CD4-positive, alpha-beta T cell treated with Interferon alpha-2 for 1 hour (primary cell): ENCODE data around the gene GPC5.
A peak's percentile ranks its signal among the peaks of the same experiment; 100 is the strongest.
"Not testable (repeated sequence)": the region's sequence is repeated elsewhere in the genome, so short reads cannot be mapped to it uniquely, and the experiment has no call there.

Experiments
- DNase-seq, 2 donors: peaks; one replicate each; pipeline ENCODE4 v3.0.0-alpha.2; 2020 to 2022

Gene GPC5

DNA sequence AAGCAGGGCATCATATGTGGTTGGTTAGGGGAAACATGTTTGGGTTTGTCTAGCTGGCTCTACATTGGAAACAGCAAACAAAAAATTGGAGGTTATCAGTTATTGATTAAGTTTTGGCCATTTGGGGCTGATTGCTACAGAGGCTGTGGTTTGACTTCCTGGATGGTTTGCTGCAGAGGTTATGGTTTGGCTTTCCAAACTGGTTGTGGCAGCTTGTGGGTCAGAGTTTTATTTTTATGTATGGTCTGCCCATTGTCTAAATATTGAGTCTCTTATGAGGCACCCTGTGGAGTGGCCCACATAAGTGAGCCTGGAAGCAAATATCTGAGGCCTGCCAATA is 261.6 kb downstream of the GPC5 start:
- no peak for DNase-seq

DNA sequence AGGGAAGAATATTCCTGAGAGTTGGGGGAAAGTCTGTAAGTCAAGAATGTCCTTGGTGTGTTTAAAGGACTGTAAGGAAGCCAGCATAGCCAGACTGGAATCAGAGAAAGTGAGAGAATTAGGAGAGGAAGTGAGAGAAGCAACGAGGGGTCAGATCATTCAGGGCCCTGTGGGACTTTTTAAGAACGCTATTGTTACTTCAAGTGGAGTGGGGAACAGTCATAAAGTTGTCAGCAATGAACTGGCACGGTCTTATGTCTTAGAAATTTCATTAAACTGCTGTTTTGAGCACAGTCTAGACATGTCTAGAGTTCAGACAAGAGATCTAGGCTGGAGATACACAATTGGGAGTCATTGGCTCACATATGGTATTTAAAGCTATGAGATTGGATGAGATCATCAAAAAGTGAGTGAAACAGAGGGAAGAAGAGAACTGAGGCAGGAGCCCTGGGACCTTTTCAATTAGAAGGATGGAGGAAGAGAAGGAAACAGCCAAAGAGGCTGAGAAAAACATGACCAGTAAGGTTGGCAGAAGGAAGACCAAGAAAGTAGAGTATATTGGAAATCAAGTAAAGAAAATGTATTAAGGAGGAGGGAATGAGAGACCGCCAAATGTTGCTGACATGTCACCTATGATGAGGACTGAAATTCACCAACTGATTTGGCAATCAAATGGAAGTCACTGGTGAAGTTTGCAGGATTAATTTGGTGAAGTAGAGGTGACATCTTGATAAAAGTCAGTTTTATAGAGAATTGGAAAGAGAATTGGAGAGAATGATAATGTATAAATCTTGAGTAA is 263.5 kb downstream of the GPC5 start:
- no peak for DNase-seq

DNA sequence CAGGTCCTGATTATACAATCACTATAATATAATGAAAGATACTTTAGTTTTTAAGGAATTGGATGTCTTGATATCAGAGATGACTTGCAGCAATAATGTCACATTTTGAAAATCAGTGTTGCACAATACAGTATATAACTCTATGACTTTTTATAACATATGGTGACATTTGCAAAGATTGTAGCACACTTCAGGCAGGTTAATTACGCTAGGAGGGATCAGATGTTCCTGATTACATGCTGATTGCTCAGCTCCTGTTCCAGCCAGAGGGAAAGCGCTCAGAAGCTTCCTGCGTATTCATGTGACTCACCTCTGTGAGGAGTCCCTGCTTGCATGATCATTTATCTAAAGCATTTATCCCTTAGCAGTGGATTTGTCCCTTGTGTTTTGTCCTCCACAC is 265.6 kb downstream of the GPC5 start:
- DNase-seq: no peak

DNA sequence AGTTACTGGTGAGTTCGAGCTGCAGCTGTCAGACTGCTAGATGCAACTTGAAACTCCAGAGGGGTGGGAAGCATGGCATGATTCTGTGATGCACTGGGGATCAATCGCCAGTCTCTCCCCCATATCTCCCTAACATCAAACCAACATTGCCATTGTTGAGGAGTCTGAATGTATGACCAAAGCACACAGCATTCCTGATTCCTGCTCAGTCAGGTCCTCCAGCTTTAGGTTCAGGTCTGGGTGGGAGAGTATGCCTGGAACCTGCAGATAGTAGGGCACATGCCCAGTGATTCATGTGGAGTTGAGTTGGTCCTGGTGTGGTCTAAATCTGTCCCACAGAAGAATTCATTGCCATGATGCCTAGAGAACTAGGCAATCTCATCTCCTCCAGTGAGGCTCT is 269.1 kb downstream of the GPC5 start:
- no peak for DNase-seq

DNA sequence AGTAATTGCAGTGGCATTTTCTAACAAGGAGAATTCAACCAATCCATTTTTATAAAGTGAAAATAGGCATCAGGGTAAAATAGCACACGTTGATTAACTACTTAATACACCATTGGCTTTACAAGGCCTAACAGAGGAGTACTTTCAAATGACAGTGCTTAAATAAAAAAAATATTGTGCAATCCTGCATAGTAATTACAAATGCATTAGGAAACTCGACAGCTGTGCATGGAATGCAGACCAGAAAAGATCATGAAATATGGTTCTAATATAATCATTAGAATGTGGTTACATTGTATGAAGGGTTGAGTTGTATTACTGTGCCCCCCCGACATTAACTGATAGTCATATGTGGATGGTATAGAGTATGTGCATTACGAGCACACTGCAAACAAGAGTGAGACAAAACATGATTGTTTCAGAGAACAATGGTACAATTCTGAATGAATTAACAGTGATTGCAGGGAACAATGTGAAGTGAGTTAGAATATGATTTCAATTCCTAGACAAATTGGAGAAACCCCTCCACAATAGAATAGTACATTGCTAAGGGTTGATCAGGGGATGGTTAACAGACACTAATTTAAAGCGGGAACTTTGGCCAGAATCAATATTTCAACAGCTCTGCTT is 270.6 kb downstream of the GPC5 start:
- no peak for DNase-seq

DNA sequence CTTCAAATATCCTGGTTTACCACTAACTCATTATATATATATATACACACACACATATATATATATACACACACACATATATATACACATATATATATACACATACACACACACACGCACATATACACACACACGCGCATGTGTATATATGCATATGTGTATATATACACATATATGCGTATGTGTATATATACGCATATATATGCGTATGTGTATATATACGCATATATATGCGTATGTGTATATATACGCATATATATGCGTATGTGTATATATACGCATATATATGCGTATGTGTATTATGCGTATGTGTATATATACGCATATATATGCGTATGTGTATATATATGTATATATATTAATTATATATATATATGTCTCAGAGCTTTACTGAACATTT is 275.9 kb downstream of the GPC5 start:
- not testable (repeated sequence) for DNase-seq

DNA sequence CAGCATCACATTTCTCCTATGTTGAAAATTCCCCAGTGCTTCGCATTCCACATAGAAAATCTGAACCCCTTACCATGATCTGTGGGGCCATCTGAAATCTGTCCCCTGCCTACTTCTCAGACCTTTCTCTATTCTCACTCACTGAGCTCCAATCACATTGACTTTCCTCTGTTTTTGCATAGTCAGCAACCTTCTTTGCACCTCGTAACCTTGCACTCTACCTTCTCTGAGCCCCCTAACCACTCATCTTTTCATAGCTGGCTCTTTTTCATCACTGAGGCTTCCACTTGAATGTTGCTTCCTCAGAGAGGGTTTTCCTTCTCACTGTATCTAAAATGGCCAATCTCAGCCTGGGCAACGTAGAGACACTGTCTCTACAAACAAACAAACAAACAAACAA is 286.3 kb downstream of the GPC5 start:
- DNase-seq: no peak

DNA sequence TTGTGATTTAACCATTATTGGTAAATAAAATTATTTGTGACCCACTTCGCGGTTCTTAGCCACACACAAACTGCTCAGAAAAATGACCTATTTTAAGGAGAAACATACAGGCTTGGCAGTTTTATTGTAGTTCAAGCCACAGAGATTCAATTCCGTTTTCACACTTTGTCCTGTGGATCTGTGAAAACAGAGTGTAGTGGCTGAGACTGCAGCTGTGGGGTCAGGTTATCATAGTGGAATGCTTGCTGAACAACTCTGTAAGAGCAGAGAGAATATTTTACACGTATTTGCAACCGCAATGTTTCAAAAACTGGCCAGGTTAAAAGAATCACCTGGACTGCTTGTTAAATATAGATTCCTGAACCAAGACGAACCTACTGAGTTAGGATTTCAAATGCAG is 292.5 kb downstream of the GPC5 start:
- no peak for DNase-seq

DNA sequence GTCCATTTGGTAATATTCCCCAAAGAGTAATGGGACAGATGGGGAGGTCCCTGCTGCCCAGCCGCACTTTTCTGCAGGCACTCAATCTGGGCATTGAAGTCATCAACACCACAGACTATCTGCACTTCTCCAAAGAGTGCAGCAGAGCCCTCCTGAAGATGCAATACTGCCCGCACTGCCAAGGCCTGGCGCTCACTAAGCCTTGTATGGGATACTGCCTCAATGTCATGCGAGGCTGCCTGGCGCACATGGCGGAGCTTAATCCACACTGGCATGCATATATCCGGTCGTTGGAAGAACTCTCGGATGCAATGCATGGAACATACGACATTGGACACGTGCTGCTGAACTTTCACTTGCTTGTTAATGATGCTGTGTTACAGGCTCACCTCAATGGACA is 295.0 kb downstream of the GPC5 start:
- DNase-seq: no peak

DNA sequence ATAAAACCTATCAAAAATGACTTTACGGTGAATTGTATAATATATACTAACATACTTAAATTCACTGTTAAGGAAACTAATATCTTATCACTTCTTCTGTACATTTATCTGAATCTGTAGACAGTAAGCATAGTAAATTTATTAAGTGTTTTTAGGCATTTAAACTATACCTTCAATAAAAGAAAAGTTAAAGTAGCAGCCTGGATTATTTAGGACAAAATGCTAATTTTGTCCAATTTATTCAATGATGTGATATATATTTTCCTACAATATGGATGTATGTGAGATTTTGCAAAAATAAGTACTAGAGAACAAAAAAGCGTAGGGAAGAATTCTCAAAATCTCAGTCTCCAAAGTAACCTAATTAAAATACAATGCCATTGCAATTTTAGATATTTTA is 299.9 kb downstream of the GPC5 start:
- DNase-seq: no peak

DNA sequence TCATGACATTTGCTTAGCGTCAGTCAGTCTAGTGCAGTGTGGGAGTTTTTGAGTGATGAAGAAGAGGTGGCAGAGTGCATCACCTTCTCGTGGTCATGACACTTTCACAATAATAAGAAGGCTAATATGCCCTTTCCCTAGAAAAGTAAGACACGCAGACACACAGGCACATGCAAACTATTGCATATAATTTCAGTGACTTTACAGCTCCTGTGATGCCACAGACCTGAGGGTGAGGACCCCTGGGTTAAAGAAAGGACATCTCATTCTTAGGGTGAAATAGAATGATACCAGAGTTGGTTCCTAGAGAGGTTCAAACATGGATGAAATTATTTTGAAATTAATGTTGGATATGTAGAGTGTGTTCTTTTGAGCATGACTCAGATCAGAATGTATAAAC is 300.3 kb downstream of the GPC5 start:
- no peak for DNase-seq

DNA sequence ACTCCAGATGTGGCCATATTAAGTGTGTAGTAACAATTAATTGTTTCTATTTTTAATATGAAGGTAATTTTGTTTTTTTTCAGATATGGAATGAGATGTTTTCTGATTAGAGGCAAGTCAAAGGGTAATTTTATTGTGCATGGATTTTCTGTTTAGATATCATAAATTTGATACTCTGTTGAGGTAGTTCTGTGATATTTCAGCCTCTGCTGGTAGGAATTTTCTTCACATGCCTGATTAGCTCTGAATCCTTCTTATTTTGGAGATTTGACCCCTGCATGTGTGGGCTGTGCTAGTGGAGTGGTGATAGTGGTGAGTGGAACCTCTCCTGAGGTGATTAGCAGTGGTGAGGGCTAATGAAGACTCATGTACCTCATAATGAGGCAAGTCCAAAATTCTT is 301.4 kb downstream of the GPC5 start:
- DNase-seq: no peak

DNA sequence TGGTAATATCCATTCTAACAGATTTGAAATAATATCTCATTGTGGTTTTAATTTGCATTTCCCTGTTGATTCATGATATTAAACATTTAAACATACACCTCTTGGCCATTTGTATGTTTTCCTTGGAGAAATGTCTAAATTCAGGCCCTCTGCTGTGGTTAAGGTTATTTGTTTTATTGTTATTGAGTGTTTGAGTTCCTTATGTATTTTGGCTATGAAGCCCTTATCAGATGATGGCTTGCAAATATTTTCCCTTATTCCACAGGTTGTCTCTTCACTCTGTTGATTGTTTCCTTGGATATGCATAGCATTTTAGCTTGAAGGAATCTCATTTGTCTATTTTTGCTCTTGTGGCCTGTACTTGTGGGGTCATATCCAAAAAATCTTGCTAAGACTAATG is 303.6 kb downstream of the GPC5 start:
- no peak for DNase-seq

DNA sequence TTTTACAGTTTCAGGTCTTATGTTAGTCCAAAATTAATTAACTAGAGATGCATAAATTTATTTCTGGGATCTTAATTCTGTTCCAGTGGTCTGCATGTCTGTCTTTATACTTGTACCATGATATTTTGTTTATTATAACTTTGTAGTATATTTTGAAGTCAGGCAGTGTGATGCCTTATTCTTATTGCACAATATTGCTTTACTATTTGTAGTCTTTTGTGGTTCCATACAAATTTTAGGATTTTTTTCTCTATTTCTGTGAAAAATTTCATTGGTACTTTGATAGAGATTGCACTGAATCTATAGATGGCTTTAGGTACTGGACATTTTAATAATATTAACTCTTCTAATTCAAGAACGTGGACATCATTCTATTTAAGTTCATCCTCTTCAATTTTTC is 304.0 kb downstream of the GPC5 start:
- DNase-seq: no peak

DNA sequence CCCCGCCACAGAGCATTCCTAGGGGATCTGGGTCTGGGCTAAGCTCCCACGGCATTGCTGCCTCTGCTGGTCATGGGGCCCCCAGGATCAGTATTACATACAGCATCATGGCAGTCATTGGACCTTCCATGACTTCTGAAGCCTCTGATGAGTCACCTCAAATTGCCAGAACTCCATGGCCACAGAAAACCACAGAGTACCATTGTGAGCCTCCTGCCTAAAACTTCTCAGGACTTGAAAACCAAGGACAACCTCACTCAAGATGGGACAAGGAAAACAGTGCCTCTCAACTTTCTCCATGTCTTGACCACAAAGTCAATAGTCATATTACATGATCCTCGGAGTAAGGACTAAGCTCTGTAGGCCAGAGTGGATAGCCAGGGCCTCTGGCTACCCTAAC is 306.0 kb downstream of the GPC5 start:
- DNase-seq: no peak

DNA sequence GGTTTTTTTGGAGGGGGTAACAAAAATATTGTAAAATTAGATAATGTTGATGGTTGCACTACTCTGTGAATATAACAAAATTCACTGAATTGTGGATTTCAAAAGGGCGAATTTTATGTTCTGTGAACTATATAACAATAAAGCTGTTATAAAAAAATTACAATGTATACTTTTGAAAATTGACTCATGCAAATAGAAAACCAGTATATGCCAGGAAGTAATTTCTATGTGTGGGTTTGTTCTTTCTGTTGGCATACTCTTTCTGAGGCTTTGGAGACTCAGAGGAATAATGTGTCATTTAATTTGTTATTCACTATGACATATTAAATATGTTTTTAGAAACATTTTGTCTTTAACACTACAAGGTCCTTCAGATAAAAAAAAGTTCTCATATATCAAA is 310.1 kb downstream of the GPC5 start:
- DNase-seq: no peak

DNA sequence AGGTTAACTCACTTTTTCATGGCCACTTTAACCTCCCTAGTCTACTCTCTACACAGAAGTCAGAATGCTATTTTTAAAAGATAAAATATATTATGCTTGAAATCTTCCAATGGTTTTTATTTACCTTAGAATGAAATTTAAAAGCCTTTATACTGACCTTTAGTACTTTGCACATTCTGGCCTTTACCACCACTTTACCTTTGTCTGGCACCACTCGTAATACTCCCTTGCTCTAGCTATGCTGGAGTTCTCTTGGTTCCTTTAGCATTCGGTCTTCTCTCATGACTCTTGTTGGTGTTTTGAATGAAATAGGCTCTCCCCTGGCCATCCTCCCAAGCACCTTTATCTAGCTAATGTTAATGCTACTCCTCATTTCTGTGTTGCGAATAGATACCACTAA is 310.8 kb downstream of the GPC5 start:
- DNase-seq: no peak

DNA sequence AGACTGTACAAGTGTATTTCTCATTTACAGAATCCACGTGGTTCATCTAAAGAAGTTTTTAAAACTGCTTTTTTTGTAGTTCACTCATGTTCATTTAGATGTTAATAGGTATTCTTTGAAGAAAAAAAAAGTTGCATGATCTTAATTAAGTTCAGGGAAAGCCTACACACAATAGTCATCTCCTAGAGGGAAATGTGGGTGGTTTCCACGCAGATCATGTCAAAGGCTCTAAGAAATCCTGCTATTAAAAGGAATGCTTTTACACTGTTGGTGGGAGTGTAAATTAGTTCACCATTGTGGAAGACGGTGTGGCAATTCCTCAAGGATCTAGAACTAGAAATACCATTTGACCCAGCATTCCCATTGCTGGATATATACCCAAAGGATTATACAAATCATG is 312.3 kb downstream of the GPC5 start:
- DNase-seq: no peak

DNA sequence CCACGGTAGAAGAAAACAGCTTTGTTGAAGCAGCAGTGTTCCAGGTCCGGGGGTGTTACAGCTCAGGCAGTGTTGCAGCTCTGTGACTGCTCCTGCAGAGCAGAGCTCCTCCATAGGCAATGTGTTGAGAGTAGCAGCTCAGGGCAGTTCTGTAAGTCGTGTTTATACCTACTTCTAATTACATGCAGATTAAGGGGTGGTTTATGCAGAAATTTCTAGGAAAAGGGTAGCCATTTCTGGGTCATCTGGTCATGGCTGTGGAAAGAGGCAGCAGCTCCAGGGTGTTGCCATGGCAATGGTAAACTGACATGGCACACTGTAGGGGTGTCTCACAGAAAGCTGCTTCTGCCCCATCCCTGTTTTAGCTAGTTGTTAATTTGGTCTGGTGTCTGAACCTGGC is 316.4 kb downstream of the GPC5 start:
- no peak for DNase-seq

DNA sequence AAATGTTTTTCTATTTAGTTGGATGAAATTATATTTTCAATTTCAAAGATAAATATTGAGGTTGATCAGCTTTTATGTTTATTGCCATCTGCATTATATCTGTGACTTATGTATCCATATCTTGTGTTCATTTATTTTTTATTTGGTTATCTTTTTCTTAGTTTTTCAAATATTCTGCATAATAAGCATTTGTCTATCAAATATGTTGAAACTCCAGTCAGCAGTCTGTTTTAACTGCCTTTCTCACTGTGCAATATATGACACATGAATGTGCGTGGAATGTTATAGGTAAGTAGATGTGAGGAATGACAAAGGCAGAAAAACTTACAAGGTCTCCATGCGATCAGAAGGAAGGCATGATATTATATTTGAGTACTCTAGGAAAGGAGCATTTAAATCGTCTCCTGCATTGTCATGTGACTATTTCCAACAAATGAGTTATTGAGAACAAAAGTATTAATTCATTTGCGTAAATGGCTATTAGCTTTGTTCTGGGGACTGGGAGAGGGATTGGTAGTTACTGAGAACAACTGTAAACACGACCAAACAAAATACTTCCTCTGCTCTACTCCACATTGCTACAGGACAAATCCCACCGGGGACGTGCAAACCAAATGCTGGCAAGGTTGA is 318.1 kb downstream of the GPC5 start:
- DNase-seq: no peak

DNA sequence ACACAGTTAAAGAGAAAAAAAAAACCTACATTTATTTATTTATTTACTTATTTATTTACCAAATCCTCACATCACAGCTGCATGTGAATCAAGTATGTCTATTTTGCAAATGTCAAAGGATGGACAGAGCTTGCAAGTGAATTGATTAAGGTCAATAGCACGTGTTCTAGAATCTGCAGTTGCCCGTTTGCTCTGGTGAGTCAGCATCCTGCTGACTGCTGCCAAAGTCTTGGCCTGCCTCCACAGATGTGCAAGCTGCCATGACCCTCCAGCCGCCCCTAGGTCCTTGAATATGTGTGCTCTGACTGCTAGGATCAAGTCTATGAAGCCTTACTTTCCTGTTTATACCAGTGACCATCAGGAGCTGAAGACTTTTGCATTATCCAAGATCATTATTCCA is 320.6 kb downstream of the GPC5 start:
- DNase-seq: no peak

DNA sequence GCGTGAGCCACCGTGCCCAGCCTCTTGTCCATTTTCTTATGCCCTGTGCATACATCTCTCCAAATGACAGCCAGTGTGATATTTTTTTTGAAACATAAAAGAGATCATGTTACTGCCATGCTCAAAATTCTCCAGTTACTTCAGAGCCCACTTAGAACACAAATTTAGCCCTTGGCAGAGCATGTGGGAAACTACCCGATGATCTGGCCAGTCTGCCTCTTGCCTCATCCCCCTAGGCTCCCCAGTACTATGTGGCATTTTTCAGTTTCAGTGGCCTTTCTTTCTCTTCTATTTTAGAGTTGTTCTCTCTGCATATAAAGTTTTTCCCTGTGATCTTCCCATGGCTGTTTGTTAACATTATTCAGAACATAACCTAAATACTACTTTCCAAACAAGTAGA is 323.0 kb downstream of the GPC5 start:
- no peak for DNase-seq

DNA sequence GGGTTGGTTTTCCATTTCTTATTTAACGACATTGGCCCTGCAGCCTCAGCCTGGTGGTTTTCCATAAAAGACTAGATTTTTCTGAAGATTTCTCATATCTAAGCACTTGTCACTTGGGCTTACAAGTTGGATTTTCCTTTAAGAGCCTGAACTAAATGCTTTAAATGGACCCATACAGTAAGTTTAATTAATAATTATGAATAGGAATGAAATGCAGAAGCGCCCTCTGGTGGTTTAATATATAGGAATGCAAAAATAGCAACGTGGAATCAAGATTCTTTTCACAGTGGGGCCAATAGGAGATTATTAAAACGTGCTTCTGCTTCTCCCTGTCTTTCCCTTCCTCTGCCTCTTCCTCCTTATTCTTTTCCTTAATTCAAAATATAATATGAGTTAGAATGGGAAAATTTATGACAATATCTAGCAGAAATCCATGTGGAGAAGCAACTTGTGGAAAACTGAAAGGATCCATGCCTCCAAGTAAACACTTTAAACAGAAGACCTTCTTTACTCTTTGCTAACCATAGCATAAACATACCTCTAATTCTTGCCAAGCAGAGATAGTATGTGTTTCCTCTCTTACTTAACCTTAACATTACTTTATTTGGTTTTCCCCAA is 324.0 kb downstream of the GPC5 start:
- DNase-seq: peak in 1 of 2 donors; percentile 28

DNA sequence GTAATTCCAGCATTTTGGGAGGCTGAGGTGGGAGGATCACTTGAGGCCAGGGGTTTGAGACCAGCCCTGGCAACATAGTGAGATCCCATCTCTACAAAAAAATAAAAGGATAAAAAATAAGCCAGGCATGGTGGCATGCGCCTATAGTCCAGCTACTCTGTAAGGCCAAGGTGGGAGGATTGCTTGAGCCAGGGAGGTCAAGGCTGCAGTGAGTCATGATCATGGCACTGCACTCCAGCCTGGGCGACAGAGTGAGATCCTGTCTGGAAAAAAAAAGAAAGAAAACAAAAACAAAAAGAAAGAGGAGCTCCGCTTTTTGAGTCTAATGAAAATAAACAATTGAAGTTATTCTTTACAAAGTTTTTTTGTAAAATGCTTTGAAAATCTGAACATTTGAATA is 326.2 kb downstream of the GPC5 start:
- DNase-seq: no peak
